Stimulated activated CD8-positive, alpha-beta memory T cell treated with anti-CD3 and anti-CD28 coated beads, Interleukin-15, amount 100 ng/mL, for 4 hours (primary cell): ENCODE measurements around the gene ATP6V1G1.
"Not testable (repeated sequence)": the region's sequence is repeated elsewhere in the genome, so short reads cannot be mapped to it uniquely, and the experiment has no call there.

ENCODE experiments used
- DNase-seq, 2 donors: peaks; one replicate each; pipeline ENCODE4 v3.0.0-alpha.2; 2020; ENCODE audit warnings: low read depth in 2 of 2

The ATP6V1G1 gene

DNA sequence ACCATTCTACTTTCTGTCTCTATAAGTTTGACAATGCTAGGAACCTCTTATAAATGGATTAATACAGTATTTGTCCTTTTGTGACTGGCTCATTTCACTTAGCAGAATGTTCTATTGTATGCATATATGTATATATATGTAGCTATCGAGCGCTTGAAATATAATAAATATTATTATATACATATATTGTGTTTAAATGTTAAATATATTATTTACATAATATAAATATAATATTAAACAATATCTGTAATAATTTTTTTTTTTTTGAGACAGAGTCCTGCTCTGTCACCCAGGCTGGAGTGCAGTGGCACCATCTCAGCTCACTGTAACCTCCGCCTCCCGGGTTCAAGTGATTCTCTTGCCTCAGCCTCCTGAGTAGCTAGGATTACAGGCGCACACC is 9.4 kb upstream of the ATP6V1G1 start:
- not testable (repeated sequence) for DNase-seq

DNA sequence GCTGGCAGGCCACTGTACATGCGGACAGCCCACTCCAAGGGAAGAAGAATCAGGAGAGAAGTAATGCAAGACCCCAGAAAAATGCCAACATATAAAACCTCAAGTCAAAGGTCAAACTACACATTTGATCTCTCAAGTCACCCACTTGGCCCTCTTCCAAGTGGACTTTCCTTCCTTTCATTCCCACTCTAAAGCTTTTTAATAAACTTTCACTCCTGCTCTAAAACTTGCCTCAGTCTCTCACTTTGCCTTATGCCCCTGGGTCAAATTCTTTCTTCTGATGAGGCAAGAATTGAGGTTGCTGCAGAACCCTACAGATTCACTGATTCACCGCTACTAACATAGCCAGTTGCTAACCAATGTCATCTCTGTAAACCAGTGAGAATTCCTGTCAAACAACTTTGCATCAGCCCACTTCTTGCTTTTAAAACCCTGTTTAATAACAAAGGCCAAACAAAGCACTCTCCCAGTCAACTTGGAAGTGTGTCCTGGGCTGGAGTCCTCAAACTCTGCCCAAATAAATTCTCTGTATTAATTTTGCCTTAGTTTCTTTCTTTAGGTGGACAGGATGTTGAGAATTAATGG is 6.9 kb upstream of the ATP6V1G1 start:
- DNase-seq = no peak

DNA sequence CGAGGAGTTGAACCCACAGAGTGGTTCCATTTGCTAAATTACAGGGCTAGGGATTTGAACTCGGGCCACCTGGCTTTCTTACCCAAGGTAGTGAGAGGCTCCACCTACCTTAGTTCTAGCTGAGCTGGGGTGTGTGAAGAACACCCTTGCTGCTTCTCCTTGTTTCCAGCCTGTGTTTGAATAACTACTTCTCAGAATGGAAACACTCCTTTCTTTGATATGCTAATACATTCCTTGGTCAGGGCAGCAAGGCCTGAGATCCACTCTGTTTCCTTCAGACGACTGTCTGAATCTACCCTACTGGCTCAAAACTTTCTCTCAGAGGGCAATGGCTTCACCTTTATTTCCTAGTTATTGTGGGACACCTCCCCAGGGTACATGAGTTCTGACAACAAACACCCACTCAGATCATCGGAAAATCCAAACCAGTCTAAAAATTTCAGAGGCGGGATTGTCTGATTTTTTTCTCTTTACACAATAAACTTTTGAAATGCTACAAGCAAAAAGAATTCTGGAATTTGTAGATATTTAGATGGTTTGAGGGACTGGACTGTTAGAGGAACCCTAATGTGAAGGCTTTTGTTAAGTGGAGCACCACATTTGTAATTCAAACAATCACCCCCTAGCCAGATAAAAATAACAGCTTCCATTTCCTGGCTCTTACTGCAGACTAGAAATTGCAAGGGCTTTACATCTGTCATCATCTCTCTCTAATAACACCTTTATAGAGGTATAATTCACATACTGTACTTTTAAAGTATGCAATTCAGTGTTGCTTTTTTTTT is 4.0 kb upstream of the ATP6V1G1 start:
- DNase-seq = no peak

DNA sequence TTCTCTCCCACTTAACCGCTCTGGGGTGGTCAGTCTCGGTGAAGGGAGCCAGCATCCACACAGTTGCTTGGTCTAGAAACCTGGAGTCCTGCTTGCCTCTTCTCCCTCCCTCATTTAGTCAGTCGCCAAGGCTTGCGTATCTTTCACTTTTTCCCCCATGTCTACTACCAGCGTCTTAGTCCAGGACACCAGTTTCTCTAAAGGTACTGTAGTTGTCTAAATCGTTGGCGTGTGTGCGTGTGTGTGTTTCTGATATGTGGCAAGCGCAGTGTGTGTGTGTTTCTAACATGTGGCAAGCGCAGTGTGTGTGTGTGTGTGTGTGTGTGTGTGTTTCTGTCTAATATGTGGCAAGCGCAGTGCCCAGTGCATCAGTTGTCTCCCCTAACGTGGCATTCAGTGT is 641 bp downstream of the ATP6V1G1 start:
- DNase-seq = no peak

DNA sequence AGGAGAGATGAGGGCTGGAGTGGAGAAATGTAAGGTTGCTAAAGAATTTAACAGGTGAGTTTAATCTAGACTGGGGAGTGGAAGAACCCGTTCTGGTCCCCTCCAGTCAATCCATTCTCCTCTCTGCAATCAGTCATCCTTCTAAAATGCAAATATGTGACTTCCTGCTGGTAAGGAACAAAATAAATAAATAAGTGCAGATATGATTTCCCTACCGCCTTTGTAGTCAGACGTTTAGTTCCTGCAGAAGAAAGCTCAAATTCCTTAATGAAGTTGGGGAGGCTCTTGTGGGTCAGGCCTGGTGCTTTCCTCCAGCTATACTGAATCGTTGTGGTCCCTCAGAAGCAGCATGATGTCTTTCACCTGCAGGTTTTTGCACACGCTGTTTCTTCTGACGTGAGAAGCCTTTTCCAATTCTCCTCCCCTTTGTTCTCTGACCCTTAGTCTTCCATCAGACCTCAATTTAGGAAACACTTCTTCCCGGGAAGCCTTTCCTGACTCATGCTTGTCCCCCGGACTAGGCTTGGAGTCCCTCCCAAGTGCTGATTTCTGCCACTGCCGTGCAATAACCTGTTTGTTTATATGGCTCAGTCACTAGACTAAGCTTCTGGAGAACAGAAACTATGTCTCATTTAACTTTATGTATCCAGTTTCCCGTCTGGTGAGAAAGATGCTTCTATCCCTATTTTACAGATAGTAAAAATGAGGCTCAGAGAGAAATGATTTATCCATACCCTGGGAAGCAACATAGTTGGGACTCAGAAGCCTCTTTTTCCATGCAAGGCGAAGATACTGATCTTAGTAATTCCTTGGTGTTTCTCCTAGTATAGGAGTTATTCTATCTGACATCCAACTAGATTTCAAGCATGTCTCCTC is 1.3 kb downstream of the ATP6V1G1 start:
- no peak for DNase-seq

DNA sequence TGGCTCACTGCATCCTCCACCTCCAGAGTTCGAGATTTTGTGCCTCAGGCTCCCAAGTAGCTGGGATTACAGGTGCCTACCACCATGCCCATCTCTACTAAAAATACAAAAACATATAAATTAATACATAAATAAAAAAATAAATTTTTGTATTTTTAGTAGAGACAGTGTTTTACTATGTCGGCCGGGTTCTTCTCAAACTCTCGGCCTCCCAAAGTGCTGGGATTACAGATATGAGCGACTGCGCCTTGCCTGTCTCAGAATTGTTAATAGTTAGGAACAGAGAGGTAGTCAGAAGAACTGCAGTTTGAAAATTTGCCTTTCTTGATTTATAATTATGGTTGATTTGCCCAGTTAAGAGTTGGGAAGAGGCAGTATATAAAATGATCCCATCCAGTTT is 2.8 kb downstream of the ATP6V1G1 start:
- no peak for DNase-seq

DNA sequence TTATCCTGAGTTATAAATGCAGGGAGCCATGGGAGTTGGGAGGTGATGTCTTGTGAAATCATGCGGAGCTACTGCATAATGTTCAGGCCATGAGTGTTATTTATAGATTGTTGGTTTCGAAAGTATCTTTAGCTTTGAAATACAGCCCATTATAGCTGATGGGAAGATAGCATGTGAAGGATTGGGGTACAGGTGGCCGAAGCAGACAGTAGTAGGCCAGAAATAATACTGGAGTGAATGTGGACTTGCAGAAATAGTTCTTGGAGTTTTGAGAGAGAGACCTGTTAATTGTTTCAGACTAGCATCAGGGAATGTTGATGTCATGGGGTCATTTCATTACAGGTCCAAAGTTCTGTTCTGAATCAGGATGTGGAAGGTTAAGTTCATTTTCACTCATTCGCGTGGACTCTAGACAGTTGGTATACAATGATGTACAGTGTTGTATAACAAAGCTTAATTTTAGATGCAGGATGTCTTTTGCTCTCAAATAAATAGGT is 3.8 kb downstream of the ATP6V1G1 start:
- no peak for DNase-seq

DNA sequence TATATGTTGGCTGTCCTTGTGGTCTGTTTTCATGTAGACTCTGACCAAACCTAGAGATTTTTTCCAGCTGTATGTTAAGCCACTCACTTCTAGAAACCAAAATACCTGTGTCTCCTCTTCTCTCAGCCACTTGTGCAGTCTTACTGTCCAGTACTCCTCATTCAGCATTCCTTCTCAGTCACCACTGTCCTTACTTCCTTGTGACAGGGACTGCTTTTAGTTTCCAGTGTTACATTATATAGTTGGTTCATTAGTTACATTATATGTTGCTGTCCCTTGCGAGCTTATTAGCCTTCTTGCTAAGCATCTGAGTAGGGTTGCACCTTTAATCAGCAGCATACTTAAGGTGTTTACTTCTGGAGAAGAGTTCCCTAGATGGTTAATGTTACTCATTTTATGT is 4.3 kb downstream of the ATP6V1G1 start:
- DNase-seq = no peak

DNA sequence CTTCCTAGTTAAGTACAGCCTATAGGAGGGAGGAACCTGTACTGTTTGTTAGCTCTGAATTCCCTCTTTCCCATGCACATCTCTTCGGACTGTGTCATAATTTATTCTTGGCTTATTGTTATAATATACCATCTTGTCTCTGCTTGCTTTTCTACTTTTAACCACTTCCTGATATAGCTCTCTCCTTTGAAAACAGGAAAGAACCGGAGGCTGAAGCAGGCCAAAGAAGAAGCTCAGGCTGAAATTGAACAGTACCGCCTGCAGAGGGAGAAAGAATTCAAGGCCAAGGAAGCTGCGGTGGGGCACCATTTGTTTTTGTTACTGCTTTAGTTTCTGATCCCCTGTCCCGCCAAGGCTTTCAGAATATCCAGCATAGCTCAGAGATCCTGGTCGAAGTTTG is 4.8 kb downstream of the ATP6V1G1 start:
- peak in 1 of 2 donors; percentile 19 for DNase-seq

DNA sequence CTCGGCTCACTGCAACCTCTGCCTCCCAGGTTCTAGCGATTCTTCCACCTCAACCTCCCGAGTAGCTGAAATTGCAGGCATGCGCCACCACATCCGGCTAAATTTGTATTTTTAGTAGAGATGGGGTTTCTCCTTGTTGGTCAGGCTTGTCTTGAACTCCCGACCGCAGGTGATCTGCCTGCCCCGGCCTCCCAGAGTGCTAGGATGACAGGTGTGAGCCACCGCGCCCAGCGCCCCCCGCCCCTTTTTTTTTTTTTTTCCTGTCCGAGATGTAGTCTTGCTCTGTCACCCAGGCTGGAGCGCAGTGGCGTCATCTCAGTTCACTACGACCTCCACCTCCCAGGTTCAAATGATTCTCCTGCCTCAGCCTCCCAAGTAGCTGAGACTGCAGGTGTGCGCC is 6.6 kb downstream of the ATP6V1G1 start:
- DNase-seq = no peak

DNA sequence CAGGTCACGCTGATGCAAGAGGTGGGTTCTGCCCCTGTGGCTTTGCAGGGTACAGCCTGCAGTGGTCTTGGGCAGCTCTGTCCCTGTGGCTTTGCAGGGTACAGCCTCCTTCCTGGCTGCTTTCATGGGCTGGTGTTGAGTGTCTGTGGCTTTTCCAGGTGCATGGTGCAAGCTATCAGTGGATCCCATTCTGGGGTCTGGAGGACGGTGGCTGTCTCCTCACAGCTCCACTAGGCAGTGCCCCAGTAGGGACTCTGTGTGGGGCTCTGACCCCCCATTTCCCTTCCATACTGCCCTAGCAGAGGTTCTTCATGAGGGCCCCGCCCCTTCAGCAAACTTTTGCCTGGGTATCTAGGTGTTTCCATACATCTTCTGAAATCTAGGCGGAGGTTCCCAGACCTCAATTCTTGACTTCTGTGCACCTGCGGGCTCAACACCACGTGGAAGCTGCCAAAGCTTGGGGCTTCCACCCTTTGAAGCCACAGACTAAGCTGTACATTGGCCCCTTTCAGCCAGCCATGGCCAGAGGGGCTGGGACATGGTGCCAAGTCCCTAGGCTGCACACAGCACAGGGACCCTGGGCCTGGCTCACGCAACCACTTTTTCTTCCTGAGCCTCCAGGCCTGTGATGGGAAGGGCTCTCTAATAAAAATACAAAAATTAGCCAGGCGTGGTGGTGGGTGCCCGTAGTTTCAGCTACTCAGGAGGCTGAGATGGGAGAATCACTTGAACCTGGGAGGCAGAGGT is 13.1 kb downstream of the ATP6V1G1 start:
- not testable (repeated sequence) for DNase-seq

DNA sequence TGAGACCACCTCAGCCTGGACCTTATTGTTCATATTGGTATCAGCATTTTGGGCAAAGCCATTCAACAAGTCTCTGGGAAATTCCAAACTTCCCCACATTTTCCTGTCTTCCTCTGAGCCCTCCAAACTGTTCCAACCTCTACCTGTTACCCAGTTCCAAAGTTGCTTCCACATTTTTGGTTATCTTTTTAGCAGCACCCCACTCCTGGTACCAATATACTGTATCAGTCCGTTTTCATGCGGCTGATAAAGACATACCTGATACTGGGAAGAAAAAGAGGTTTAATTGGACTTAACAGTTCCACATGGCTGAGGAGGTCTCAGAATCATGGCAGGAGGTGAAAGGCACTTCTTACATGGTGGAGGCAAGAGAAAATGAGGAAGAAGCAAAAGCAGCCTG is 14.2 kb downstream of the ATP6V1G1 start:
- not testable (repeated sequence) for DNase-seq

DNA sequence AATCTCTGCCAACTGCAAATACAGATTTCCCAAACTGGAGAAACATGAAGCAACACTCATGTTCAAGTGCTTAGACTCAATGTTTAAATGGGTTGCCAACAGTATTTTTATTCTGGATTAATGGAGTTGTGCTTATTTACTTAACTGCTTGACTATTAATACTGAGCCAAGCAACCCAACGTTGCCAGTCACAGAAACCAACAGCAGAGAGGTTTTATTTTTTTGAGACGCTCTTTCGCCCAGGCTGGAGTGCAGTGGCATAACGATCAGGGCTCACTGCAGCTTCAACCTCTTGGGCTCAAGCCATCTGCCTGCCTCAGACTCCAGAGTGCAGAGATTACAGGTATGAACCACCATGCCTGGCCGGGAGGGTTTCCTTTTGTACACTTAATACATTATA is 15.1 kb downstream of the ATP6V1G1 start:
- no peak for DNase-seq

DNA sequence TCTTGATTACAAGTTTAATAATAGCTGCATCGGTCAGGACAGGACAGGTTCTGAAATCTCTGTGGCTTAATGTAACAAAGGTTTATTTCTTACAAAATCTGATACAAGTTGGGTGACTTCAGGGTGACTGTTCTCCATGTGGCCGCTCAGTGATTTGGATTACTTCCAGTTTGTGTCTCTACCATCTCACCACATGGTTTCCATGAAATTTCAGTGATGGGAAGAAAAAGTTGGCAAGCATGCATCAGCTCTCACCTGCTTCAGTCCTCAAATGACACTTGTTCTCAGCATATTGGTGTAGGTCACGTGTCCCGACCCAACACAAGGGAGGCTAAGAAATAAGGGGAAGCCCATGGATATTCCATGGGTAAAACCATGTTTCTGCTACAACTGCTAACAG is 15.7 kb downstream of the ATP6V1G1 start:
- no peak for DNase-seq

DNA sequence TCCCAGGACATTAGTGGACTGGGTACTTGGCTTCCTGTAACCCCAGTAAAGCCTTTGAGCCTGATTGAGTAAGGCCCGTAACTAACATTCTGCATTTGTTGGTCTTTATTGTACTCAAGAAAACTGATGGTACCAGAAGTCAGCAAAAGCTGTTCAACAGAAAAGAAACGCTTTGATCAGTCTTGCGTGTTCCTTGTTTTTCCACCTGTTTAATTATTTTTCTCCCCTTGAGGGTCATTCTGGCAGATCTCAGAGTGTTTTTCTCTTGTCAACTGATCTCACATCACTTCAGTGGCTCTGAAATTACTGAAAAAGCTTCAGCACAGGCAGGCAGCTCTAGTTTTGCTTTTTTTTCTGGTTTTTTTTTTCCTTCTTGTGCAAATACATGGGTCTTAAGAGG is 17.4 kb downstream of the ATP6V1G1 start:
- no peak for DNase-seq

DNA sequence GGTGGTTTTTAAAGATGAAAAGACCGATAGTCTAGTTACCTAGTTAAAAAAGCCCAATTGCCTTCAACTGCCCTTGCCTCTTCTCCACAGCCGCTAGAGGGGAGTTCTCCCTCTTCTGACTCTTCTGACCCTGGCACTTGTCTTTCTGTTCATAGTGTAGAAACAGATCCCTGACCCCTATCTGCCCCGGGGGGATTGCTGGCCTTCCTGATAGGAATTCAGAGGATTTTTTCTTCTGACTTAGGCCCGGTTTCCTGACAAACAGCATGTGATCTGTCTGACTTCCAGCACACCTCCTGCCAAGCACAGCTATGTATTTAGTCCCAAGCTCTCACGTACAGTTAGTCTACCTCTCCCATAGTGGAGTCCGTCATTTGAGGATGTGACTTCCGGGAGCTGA is 18.5 kb downstream of the ATP6V1G1 start:
- no peak for DNase-seq

DNA sequence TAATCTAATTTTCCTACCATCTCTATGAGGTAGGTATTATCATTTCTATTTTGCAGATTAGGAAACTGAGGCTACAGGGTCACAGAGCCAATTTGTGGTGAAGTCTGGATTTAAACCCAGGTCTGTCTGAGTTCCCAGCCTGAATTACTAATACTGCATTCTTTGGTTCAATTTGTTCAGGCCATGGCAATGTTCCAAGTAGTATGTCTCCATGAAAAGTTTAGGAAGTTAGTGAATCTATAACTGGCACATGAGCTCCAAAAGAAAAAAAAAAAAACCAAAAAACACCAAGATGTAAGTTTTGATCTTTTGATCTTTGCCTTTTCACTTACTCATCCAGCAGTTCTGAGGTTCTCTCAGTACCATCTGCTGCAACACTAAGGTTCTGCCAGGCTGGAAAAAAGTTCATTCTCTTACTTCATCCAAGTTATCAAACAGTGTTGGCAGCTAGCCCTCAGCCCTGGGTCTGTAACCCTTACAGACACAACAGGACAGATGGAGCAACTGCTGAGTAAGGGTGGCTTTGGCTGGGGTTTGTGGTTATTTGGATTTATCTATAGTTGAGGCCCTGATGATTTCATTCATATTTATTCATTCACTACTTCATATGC is 19.1 kb downstream of the ATP6V1G1 start:
- no peak for DNase-seq

DNA sequence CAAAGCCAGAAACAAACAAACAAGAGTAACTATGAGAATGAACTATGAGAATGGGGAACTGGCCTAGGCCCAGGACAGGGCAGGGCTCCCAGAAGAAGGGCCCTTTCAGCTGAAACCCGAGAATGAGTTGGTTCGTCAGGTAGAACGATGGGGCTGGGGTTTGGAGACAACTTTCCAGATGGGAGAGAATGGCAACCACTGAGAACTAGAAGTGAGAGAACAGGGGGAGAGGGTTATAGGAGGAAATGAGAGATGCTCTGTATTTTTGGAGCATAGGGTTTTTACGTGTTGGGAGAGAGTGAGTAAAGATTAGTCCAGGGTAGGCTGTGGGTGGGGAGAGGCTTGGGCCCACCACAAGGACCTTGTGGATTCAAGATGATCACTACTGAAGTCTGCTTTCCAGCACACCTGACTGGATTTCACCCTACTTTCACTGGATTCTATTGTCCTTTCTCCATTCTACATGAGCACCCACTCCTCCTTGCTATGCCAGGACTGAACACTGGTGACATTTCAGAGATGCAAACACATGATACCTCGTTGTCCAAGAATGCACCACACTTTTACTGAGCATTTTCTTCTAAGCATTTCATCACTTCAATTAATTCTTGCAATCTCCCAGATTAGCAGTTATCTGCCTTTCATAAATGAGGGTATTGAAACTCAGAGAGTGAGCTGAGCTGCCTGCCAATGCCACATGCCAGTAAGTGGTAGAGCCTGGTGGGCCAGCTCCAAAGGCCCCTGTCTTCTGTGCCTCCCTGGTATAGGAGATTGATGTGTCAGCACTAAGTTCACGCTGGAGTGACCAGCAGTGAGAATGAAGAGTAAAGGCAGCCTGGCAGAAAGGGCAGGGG is 20.3 kb downstream of the ATP6V1G1 start:
- no peak for DNase-seq

DNA sequence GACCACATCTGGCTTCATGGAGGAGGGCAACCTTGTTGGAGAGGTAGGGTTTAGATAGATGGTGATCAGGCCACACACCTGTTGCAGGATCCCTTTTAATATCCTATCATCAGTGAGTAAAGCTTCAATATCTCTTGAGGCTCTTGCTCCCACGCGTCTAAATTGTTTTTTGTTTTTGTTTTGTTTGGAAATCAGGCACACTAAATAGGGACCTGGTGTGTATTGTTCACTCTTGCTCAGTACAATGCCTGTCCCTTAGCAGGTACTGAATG is 20.9 kb downstream of the ATP6V1G1 start:
- no peak for DNase-seq

DNA sequence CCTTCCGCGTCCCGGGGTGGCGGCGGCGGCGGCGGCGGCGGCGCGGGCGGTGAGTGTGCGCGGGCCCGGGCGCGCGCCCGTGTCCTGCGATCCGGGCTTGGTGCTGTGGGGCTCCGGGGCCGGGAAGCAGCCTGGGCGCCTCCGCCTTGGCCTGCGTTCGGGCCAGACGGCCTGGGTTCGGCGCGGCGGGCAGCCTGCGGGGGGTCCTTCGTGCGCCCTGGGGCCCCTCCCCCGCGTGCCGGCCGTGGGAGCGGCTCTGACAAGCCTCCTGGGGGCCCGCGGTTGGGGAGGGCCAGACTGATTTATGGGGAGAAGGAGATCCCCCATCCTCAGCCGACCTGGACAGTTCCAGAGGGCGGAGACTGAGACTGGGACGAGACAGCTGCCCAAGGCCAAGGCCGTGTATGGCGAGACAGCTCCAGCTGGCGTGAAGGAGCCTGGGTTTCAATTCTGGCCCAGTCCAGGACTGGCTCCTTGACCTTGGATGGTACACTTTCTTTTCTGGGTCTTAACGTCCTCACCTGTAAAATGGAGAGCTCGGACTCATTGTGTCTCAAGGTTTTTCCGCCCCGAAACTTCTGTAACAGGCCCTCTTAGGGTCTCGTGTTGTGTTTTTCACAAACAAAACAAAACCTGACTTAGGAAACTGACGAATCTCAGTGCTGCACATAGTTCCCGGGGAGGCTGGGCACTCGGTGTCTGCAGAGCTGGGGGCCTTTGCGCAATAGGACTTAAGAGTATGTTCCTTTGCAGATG is 24.1 kb downstream of the ATP6V1G1 start:
- DNase-seq = no peak
